ENCODE results near the gene DDI2.

- TF ChIP-seq CTCF (IDR thresholded peaks at IDR 0.05): no peak
- no peak for TF ChIP-seq POLR2A (IDR thresholded peaks at IDR 0.05)
Observed at GRCh38 chr1:15620902-15621682, 3.8 kb downstream of the DDI2 start.

All from breast epithelium (tissue), 3 donors.